Mucosa of gallbladder (tissue), 1 donor: ENCODE results near the gene SMIM30. TPM values are rescaled to one million over a fixed set of nuclear protein-coding genes. Genes with fewer than 3 reads are reported as not detected.
"Not testable (repeated sequence)": the region's sequence is repeated elsewhere in the genome, so short reads cannot be mapped to it uniquely, and the experiment has no call there.

Experiments used
- DNase-seq: peaks from one replicate; pipeline ENCODE4 v3.0.0-alpha.2; 2020; ENCODE audit warnings: low spot score
- total RNA-seq: library from RNA; stranded (reverse); gene quantifications from one replicate; pipeline ENCODE4 v1.2.1, GENCODE V29; 2021
- donor health status: DM: no; HTN: no; CAD: no.

SMIM30 gene, protein sequence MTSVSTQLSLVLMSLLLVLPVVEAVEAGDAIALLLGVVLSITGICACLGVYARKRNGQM
- 43.3 TPM for total RNA-seq

DNA sequence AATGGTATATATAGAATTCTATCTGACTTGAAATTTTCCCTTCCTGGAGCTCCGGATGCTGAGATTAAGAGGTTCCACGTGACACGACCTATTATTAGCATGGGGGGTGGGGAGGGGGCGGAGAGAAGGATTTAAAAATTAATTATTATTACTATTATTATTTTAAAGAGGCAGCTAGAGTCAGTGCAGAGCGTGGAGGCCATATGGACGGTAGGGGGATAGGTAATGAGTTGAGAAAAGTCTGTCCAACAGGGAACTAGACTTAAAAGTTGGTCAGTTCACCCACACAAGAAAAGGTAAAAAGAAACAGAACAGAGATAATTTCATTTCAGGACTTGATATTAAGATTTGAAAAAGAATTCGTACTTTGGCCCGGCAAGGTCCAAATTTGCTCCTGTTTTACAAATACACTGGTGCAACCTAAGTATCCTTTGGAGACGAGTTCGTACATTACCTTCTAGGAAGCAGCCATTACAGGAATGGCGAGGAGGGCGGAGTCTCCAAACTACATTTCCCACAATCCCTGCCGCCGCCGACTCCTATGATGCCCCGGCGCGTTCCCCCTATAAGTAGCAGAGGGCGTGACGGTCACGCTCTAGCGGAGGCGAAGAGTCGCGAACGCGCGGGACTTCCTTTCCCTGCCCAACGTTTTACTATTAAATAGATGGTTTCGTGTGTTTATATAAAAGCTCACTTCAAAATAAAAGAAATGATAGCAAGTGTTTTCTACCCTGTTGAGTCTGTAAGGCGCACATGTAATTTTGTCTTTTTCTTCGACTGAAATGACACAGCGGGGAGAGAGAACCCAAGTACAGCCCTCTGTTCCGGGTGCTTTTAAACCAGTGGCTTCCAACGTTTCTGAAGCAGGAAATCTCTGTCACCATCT lies at the start of gene SMIM30:
Gene SMIM30, minus strand, starts transcription at position 481 of the 886 bp plus-strand sequence. CDS start 976 bp downstream, outside the sequence.
- peak; percentile 93 for DNase-seq

DNA sequence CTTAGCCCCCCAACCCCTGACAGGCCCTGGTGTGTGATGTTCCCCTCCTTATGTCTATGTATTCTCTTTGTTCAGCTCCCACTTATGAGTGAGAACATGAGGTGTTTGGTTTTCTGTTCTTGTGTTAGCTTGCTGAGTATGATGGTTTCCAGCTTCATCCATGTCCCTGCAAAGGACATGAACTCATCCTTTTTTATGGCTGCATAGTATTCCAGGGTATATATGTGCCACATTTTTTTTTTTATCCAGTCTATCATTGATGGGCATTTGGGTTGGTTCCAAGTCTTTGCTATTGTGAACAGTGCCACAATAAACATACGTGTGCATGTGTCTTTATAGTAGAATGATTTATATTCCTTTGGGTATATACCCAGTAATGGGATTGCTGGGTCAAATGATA lies 47.8 kb upstream of the SMIM30 start:
- not testable (repeated sequence) for DNase-seq

DNA sequence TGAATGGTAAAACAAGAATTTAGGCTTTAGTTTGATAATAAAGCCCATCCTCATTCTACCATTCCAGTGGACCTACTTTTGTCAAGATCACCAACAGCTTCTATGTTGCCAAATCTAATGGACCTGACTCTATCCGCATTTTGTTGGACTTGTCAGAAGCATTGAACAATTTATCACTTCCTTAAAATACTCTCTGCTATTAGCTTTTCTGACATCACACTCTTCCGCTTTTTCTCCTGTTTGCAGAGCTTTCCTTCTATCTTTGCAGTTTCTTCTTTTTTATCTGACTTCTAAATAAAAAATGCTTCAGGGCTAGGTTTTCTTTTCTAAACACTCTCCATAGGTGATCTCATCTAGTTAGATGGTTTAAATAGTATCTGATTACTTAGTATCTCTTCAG lies 42.7 kb upstream of the SMIM30 start:
- no peak for DNase-seq

DNA sequence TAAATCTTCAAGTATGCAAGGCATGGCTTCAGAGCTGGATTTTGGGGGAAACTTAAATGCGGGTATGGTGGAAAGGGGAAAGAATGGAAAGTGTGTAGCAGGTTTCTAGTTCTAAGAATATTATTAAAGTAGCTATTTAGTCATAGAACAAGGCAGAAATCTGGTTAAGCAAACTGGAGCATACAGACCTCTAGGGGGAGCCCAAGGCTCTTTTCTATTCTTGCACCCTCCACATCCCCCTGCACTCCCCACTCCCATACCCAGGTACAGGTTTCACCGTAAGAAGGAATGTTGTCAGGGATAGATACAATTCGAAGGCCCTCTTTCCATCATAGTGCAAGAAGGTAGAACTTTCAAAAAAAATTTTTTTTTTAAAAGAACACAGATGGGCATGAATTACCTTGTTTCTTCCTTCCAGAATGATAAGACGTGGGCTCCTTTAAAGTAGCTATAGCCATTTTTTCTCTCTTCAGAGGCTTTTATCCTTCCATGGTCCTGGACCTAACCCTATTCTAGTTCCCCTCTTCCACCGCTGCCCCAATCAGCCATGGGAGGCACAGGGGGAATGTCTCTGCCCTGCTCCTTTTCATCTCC lies 41.5 kb upstream of the SMIM30 start:
- DNase-seq, result peak; percentile 11

DNA sequence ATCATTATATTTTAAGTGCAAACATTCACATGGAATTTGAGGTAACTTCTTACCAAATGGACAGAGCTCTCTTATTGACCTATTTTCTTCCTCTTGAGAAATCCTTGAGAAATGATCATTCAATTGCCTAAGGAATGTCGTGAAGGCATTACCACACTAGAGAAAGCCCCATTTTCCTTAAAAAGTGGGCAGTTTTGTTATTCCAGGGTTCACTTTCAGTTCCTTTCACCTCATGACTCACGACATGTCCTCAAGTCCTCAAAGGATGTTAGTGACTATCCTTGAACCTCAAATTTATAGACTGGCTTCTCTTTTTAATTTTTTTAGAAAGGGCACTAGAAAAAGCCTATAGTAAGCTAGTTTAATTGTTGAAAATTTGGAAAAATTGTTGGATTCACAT lies 40.4 kb upstream of the SMIM30 start:
- DNase-seq, result no peak

DNA sequence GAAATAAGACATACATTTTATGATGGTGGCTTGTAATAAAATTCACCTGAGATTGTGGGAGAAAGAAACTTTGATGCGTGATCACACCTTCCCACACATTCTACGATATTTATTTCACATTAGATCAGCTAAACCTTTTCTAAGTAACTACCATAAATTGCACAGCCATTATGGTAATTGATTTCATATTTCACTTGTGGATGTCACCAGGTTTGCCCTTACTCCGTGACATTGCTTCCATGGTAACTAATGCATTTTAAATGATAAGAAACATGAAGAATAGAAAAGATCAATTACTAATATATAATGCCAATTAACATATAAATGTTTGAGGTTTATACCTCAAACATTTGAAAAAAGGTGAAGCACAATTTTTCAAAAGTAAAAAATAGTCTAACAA lies 35.8 kb upstream of the SMIM30 start:
- no peak for DNase-seq

DNA sequence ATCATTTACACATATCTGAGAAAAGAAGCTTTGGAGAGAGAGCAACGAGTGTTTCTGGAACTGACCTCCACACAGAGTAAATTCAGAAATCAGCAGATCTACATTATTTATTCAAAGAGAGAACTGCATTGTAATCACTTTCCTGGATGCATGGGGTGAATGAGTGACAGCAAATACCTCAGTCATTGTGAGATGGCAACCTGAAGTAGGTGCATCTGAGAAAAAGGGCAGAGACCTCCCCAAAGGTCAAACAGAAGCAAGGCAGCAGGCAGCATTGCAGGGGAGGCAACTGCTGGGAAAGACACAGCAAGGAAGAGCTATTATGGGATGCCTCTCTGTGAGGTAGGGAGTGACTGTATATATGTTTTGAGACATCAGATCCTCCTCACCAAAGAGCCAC lies 26.5 kb upstream of the SMIM30 start:
- no peak for DNase-seq

DNA sequence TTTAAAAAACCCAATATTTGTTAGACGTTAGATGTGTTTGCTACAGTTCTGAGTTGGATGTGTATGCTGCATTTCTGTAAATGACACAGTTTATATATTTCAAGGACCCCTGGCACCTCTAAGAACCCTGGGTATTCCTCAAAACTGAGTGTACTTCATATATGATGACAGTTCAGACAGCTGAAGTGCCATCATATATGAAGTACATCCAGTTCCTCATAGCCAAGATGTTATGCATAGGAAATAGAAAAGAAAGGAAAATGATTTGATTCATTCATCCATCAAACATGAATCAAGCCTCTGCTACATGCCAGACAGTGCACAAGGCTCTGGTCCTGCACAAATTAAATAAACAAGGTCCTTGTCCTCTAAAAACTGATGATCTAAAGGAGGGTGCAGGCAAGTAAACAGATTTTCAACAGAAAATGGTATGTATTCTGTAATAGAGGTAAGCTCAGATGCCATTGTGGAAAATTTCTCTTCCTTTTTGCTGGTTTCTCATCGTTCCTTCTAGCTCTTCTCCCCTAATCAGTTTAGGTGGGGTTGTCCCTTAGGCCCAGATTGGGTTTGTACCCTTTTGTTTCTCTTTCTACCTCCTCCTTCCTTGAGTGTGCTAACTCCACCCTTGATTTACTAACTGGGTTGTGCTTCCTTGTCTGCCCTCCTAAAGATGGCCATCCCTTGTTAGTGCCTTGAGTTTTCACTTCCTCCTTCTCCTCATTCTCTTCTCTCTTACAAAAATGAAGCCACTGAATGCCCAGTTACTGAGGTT lies 25.3 kb upstream of the SMIM30 start:
- no peak for DNase-seq

DNA sequence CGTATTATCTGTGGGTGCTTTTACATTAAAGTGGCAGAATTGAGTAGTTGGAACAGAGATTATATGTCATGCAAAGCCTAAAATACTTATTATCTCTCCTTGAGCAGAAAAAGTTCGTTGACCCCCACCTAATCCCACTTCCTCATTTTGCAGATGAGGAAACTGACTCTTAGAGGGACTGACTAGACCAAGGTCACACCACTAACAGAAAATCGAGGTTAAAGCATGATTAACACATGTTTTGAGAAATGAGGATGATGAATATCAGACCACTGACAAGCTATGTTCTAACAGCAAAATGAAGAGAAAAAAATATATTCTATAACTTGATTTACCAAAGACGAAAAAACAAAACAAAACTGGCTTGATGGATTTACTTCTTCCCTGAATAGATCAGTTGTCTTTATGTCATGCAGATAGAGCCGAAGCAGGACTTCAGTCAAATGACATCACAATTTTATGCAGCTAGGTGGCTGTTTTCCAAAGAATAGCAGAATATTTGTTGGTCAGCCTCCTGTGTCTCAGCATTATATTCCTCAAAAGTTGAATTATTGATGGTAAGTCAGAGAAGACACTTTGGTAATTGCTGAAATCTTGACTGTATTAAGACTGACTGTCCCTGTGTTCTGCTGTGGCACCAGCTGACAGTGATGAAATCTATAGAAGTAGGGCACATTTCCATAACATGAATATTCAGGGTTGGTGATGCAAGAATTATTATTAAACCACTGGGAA lies 24.2 kb upstream of the SMIM30 start:
- DNase-seq, result no peak

DNA sequence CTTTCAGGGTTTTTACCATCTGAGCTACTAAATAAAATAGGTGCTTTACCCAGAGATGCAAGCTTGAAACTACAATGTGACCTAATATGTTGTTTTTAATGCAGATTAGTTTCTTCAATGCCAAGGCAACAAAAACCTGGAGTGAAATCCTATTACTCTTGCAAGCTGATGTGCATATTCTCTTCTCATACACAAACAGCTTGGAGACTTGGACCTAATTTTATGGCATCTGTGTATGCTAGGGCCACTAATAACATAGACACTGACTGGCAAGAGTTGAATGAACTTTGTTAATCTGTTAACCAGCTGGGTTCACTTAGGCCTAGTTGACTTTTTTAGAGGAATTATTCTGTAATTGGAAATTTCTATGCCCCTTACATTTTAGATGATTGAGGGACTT lies 23.4 kb upstream of the SMIM30 start:
- no peak for DNase-seq

DNA sequence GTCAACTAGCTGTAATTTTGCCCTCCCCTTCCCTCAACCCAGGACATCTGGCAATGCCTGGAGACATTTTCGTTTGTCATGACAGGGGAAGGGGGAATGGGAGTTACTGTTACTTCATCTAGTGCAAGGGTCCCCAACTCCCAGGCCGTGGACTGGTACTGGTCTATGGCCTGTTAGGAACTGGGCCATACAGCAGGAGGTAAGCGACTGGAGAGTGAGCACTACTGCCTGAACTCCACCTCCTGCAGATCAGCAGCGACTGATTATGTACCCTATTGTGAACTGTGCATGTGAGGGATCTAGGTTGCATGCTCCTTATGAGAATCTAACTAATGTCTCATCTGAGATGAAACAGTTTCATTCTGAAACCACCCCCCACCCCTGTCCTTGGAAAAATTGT lies 22.6 kb upstream of the SMIM30 start:
- DNase-seq, result no peak

DNA sequence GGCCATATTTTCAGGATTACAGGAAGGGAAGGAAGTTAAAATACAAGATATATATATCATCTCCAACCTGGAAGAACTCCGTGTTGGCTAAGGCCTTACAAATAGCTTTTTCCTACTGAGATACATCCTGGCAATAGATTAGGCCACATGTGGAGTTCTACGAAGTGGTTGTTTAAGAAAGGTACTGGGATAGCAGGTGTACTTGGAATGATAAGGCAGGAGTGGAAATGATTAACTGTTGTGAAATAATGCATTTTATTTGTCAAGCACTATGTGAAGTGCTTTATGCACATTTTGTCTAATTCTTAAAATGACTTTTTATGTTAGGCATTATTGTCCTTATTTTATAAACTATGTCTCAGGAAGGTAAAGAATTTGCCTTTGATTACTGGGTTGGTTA lies 18.9 kb upstream of the SMIM30 start:
- no peak for DNase-seq

DNA sequence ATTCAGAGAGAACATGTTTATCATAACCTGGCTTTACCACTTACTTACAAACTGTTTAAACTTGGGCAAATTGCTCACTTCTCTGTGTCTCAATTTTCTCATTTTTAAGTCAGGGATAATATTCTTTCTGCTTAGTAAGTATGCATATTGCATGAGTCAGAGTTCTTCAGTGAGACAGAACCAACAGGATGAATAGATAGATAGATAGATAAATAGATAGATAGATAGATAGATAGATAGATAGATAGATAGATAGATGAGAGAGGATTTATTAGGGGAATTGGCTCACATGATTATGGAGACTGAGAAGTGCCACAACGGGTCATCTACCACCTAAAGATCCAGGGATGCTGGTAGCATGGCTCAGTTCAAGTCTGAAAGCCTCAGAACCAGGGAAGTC lies 15.7 kb upstream of the SMIM30 start:
- DNase-seq, result no peak

DNA sequence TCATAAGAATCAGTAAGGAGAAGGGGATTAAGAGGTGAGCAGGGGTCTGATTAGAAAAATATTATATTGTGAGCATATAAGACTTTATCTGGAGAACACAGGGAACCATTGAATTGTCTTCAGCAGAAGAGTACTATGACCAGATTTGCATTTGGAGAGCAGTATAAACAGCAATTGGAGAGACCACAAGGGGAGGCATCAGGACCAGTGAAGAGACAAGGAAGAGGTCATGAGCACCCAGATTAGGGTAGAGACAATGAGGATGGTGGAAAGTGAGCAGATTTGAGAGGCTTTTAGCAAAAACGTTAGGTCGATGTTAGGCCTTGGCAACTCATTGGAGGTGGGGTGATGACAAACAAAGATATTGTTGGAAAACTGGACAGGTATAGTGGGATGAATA lies 13.0 kb upstream of the SMIM30 start:
- DNase-seq, result no peak

DNA sequence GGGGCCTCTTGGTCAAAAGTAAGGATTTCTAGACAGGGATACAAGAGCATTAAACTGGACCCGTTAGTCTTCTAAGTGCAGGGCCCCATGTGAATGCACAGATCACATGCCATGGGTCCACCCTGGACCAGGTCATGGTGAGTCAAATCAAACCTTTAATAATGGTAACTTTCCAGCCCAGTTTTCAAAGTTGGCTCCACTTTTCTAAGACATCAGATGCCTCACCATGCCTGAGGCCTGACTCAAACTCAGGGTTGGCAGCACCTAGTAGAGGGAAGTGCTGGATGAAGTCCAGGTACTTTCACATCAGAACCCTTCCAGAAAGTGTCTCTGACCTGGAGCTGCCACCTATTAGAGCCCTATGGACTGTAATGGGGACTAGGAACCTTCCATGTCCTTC lies 9.7 kb upstream of the SMIM30 start:
- no peak for DNase-seq

DNA sequence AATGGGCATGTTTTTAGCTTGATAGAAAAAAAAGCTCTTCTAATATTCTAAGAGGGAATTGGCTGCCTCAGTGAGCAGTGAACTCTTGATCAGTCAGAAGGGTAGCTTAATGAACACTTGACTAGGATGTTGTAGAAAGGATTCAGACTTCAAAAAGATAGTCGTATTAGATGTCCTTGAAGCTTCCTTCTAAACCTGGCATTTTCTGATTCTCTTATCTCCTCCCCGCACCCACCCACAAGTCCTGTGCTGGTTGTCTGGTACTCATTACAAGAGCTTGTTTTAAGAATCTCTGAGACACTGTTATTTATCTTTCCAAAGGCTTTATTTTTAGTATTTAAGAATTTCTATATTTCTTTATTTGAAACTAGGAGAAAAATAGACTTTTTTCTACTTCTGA lies 7.4 kb upstream of the SMIM30 start:
- DNase-seq, result no peak

DNA sequence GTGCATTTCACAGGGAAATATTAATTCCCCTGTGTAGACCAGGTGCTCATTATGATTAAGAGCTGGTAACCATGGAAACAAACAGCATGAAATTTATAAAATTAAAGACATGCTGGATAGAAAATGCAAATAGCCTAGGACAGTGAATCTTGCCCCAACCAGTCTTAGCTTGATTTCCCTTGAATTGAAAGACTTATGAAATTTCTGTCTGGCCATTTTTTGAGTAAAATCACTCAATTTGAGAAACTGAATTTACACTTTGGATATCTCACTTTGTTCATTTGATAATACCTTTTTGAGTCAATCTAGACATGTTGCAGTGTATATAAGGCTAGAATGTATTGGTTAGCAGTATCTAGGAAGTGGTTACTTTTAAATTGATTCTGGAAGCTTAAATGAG lies 4.4 kb upstream of the SMIM30 start:
- DNase-seq, result no peak

DNA sequence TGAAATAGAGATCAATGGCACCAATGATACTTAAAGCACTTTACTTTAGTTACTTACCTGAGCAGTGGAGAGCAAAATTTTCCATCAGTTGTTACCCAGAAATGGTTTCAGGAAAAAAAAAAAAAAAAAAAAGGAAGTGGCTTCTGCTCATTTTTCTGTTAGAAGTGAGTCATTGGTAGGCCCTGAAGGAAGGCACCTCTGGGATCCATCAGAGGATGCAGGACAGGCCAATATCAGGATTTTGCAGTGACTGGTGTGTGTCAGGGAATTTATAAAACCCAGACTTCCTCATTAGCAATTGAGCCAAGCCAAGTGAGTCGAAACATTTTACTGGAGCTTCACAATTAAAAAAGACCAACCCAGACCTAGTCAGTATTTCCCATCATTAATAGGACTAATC lies 2.3 kb upstream of the SMIM30 start:
- no peak for DNase-seq

DNA sequence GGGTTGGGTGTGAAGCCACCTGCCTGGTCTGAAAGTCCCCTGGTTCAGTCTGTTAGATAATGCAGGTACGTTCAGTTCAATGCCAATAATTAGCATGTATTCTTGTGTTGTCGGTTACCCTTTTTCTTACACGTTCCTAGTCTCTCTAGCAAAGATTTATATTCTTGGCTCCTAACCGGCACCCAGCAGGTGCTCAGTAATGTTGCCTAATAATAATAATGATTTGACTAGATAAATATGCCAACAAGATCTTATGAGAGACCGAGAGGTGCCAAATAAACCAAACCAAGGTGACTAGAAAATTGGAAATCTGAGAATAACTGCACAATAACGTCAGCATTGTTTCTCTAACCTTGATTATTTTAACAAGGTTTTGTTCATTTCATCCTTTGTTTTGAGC lies 1.1 kb upstream of the SMIM30 start:
- no peak for DNase-seq

DNA sequence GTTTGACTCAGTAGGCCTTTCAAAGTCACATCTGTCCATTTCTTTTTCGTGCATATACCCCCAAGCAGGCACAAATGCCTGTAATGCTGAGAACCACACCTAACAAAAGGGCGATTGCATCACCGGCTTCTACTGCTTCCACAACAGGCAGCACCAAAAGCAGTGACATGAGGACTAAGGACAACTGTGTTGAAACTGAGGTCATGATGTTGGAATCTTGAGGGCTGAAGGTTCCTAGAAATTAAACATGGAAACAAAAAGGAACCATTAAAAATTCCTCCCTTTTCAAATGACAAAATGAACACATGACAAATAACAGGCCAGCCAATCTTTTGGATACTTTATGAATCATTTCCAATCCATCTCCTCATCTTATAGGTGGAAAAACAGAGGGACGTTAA lies 980 bp downstream of the SMIM30 start:
- DNase-seq, result not testable (repeated sequence)

DNA sequence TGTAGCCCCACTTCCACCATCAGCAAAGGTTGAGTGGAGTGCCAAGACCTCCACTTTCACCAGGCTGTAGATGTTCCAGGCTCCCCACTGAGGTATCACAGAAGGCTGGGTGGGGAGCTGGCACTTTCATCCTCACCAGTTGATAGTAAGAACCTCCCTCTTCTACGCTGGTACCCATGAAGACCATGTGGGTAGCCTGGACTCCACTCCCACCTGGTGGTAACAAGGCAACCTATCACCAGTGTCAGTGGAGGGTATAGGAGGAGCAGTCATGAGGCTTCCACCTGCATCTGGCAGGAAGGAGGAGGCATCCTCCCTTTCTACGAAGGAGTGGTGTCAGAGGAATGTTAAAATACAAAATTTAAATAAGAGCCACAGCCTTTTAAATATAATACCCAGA lies 4.4 kb downstream of the SMIM30 start:
- no peak for DNase-seq

DNA sequence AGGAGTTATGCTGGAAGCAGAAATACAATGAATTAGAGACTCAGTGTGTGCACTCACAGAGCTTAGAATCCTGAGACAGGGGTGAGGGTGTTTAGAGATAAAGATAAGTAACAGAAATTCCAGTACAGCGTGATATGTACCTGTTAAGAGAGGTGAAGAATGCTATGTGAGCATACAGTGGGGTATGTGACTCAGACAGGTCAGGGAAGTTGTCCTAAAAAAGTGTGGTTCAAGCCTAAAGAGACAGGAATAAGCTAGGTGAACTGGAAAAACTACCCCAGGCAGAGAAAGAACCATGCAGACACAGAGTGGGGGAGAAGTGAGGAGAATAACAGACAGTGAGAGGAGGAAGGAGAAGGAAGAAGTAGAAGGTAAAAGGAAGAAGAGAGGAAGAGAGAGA lies 8.6 kb downstream of the SMIM30 start:
- no peak for DNase-seq
